ENCODE results near the gene HCRT.

DNA sequence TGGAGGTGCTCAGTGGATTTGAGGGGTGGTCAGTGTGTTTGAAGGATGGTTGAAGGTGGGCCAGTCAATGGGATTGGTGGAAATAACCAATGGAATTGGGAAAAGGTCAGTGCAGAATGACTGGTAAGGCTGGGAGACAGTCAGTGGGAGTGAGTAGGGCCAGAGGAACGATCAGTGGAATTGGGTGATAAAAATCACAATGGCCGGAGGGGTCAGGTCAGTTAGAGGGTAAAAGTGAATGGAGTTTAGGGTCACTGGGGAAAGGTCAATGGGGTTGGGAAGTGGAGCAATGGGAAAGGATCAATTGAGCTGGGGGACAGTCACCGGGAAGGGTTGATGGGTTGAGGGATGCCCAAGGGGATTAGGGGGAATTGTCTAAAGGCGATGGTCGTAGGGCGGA, 19.5 kb downstream of the HCRT start:
- TF ChIP-seq EGR1 (IDR thresholded peaks at IDR 0.05) = no peak
- TF ChIP-seq, protein P1, sequence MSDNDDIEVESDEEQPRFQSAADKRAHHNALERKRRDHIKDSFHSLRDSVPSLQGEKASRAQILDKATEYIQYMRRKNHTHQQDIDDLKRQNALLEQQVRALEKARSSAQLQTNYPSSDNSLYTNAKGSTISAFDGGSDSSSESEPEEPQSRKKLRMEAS (IDR thresholded peaks at IDR 0.05) = no peak
- no peak for TF ChIP-seq YY1 (IDR thresholded peaks at IDR 0.05; ENCODE audit: low read depth)
- no peak for TF ChIP-seq TCF12 (IDR thresholded peaks at IDR 0.05; ENCODE audit: low read depth)
- TF ChIP-seq, protein P2, sequence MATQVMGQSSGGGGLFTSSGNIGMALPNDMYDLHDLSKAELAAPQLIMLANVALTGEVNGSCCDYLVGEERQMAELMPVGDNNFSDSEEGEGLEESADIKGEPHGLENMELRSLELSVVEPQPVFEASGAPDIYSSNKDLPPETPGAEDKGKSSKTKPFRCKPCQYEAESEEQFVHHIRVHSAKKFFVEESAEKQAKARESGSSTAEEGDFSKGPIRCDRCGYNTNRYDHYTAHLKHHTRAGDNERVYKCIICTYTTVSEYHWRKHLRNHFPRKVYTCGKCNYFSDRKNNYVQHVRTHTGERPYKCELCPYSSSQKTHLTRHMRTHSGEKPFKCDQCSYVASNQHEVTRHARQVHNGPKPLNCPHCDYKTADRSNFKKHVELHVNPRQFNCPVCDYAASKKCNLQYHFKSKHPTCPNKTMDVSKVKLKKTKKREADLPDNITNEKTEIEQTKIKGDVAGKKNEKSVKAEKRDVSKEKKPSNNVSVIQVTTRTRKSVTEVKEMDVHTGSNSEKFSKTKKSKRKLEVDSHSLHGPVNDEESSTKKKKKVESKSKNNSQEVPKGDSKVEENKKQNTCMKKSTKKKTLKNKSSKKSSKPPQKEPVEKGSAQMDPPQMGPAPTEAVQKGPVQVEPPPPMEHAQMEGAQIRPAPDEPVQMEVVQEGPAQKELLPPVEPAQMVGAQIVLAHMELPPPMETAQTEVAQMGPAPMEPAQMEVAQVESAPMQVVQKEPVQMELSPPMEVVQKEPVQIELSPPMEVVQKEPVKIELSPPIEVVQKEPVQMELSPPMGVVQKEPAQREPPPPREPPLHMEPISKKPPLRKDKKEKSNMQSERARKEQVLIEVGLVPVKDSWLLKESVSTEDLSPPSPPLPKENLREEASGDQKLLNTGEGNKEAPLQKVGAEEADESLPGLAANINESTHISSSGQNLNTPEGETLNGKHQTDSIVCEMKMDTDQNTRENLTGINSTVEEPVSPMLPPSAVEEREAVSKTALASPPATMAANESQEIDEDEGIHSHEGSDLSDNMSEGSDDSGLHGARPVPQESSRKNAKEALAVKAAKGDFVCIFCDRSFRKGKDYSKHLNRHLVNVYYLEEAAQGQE (IDR thresholded peaks at IDR 0.05; ENCODE audit: low read depth) = no peak
- no peak for TF ChIP-seq RAD21 (IDR thresholded peaks at IDR 0.05; ENCODE audit: low read depth)
- TF ChIP-seq EP300 (IDR thresholded peaks at IDR 0.05; ENCODE audit: borderline replicate concordance) = no peak
- no peak for TF ChIP-seq CREB1 (IDR thresholded peaks at IDR 0.05; ENCODE audit: low read depth)
- TF ChIP-seq, protein P3, sequence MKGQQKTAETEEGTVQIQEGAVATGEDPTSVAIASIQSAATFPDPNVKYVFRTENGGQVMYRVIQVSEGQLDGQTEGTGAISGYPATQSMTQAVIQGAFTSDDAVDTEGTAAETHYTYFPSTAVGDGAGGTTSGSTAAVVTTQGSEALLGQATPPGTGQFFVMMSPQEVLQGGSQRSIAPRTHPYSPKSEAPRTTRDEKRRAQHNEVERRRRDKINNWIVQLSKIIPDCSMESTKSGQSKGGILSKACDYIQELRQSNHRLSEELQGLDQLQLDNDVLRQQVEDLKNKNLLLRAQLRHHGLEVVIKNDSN (IDR thresholded peaks at IDR 0.05) = no peak
- TF ChIP-seq TAF1 (IDR thresholded peaks at IDR 0.05; ENCODE audit: low read depth) = no peak
- TF ChIP-seq NFIC (IDR thresholded peaks at IDR 0.05) = no peak
- TF ChIP-seq FOXM1 (IDR thresholded peaks at IDR 0.05; ENCODE audit: borderline replicate concordance, low read depth) = no peak

All from Ishikawa (cell line).